HG02970 (cell line): ENCODE results near the gene DLG2.

ENCODE experiments used
- ATAC-seq: cut with Tn5 transposase; IDR thresholded peaks from one replicate; pipeline ENCODE4 v1.9.1; 2021; ENCODE audit warnings: mild to moderate bottlenecking, moderate library complexity, moderate number of reproducible peaks; ENCODE audit not compliant: unreplicated experiment, low FRiP score

The DLG2 gene

DNA sequence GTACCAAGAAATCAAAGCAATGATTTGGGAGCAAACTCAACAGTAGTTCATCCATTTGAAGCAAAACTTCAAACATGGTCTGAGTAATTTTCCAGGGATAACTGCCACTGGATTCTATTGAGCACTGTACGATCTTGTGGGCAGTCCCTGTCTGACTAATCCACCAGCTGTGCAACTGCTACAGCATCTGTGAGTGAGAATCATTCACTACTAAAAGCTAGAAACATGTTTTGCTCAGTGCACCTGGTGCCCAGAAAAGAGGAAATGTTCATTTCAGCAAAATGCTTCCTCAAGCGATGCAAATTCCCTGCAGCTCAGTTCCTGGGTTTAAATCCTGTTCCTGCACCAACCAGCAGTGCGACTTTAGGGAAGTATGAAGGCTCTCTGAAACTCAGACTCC lies 1077.9 kb downstream of the DLG2 start:
- peak; percentile 93 for ATAC-seq

GRCh38 chr11:84544566-84544965 lies 1082.6 kb downstream of the DLG2 start:
- ATAC-seq = no peak

GRCh38 chr11:84543367-84544159 lies 1083.6 kb downstream of the DLG2 start:
- no peak for ATAC-seq

- no peak for ATAC-seq
These were observed 1085.3 kb downstream of the DLG2 start for GRCh38 chr11:84541731-84542340.

GRCh38 chr11:84536456-84536855 lies 1090.7 kb downstream of the DLG2 start:
- ATAC-seq = no peak

GRCh38 chr11:84532364-84532763 lies 1094.8 kb downstream of the DLG2 start:
- no peak for ATAC-seq

DNA sequence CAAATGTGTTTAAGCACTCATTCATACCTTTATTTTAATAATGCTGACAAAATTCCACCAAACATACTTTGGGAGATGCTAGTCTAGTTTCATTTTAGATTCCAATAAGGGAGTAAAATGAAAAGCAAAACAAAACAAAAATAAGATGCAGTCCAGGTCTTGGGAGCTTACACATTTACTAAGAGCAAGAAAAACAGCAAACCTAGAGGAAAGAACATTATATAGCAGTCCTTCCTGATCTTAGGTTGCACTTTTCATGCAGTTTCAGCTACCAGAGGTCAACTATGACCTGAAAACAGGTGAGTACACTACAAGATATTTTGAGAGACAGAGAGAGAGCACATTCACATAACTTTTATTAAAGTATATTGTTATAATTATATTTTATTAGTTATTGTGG lies 1100.9 kb downstream of the DLG2 start:
- no peak for ATAC-seq

GRCh38 chr11:84524422-84525051 lies 1102.6 kb downstream of the DLG2 start:
- no peak for ATAC-seq

DNA sequence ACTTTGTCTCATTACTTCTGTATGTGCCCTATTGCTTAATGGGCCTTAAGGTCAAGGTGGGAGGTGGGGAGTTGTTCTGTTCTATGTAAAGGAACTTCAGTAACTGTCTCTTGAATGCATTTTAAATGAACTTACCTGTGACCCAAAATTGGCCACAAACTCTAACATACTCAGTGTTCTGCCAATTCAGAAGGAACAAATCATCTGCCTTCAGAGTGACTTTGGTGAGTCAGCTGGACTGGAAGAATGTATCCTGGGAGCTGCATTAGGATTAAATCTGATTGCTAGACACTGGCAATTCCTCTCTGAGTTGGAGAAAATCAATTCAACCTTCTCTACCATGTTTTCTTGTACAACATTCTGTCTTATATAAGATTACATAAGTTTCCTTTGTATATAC lies 1104.8 kb downstream of the DLG2 start:
- ATAC-seq = no peak

DNA sequence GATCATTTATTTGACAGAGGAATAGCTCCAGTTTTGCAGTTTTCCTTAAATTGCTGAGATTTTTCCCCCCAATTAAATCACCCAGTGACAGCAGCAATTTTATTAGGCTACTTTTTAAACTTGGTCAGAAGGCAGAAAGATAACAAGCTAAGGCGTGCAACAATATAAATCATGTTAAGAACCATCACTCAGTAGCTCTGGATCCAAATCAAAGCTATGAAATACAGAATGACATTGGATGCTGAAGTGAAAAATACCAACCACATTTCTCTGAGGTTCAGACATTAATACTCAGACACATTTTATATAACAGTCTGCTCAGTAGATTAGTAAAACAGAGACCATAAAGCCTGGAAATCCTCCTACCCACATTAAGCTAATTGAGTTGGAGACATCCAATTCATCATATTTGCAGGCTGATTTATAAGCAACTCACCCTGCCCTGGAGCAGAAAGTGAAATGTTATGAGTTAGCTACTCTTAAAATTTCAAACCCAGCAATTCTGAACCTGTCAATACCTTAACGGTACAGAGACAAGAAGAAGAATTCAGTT lies 1108.4 kb downstream of the DLG2 start:
- ATAC-seq = no peak

GRCh38 chr11:84514436-84514835 lies 1112.7 kb downstream of the DLG2 start:
- no peak for ATAC-seq

GRCh38 chr11:84503503-84503902 lies 1123.6 kb downstream of the DLG2 start:
- ATAC-seq = no peak

DNA sequence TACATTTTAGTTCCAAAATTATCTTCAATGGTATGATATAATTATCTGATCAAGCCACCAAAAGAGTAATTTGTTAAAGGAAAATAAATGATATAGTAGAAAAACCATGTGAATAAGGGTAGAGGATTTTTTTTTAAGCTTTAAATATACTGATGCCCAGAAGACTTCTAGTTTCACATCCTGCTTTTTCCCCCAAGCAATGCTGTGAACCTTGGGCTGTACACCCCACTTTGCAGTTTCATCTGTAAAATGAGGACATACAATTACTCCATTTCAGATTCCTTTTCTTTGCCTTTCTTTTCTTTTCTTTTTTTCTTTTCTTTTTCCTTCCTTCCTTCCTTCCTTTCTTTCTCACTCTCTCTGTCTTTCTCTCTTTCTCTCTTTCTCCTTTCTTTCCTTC lies 1125.4 kb downstream of the DLG2 start:
- ATAC-seq = no peak

GRCh38 chr11:84497981-84498411 lies 1129.1 kb downstream of the DLG2 start:
- ATAC-seq = no peak

- ATAC-seq = no peak
These were observed 1130.0 kb downstream of the DLG2 start for GRCh38 chr11:84497181-84497580.

DNA sequence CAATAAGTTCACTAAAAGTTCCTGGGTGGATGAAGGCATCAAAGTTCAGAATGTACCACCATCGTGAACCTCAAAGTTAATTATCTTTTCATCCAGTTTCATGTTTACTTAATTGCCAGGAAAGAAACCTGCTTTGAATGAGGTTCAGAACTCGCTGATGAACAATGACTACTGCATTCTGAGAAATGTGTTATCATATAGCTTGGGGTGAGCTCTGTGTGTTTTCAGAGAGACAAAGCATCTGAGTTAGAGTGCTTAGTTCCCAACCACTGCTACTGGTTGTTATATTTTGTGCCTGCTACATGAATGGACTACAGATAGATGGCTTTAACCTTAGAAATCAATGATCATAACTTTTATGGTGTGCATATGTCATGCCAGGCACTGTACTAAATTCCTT lies 1131.0 kb downstream of the DLG2 start:
- ATAC-seq = no peak

DNA sequence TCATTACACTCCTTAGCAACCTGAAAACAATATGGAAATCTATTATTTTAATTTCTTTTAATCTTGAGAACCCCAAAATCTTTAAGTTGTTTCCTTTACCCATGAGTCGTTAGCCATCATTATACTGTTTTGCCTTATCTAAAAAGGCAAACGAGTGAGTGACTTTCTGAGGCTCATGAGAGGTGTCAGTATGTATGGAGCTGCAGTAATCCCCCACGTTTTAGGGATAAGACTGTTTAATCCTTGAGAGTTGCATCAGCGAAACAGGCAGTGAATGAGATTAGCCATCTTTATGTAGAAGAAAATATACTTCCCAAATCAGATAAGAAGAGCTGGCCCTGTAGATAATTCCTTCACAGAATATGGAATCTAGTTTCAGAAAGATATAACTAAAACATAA lies 1147.0 kb downstream of the DLG2 start:
- ATAC-seq = no peak

DNA sequence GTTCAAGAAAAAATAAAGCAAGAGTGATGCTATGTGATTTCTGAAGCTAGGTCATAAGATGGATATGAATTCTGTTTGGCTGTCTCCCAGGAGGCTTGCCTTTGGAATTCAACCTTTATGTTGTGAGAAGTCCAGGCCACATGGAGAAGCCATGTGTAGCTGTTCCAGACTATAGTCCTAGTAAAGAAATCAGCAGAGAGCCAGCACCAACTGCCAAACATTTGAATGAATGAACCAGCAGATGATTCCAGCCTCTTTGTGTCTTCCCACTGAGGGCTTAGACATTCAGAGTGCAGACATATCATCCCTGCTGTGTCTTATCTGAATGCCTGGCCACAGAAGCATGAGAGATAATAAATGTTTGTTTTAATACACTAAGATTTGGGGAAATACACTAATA lies 1150.6 kb downstream of the DLG2 start:
- ATAC-seq = no peak

GRCh38 chr11:84471501-84471900 lies 1155.6 kb downstream of the DLG2 start:
- no peak for ATAC-seq

DNA sequence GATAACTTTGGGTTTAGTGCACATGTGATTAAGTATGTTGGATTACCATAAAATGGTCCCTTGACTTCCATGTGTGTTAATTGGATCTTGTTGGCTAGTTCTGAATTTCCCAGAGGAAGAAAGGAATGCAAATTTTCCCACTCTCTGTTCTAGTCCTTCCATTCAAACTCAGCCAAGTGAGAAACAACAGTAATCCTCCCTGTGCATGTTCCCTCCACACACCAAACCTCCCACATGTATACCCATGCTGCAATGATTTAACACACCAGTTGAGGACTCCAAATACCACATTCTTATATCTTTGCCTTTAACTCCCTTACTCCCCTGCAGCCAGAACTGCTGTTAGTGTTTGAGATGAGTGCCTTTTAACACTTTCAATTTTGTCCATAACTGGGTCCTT lies 1158.9 kb downstream of the DLG2 start:
- ATAC-seq = no peak

GRCh38 chr11:84465040-84465439 lies 1162.1 kb downstream of the DLG2 start:
- no peak for ATAC-seq
